ENCODE data around the gene SLC9A3. TPM values are rescaled to one million over a fixed set of nuclear protein-coding genes. Genes with fewer than 3 reads are reported as not detected.

SLC9A3 gene
- total RNA-seq, 4 donors from 2014 or later = 4.8 to 701 (median 183) TPM

- Histone ChIP-seq H3K4me1 (peaks cover 0 to 7% (median 0%) of the 10 kb centered on the region in 4 donors), H3K4me3 (no peak overlapping the region), H3K9me3 (no peaks in the 10 kb centered on the region), H3K36me3 (no peaks in the 10 kb centered on the region), H3K27ac (no peak overlapping the region), H3K27me3 (peaks cover 93% of the 10 kb centered on the region)
- DNase-seq = no peak
- in situ Hi-C loops (cut with MboI; ENCODE audit: low pct_ligation_motif_present in 1 of 4, low pct_unique_long_range_greater_than_20kb in 1 of 4, low sequenced_read_pairs in 3 of 4) = no loop called here
- WGBS, 2 donors (ENCODE audit: low coverage in 1 of 2) = 49 to 74% methylated on average over 4 to 25 of the region's 25 CpGs
- TF ChIP-seq POLR2AphosphoS5 (IDR thresholded peaks at IDR 0.05) = no peak
- TF ChIP-seq POLR2A (IDR thresholded peaks at IDR 0.05) = no peak
- TF ChIP-seq EP300 (IDR thresholded peaks at IDR 0.05; ENCODE audit: low read depth) = no peak
- TF ChIP-seq CTCF (IDR thresholded peaks at IDR 0.05) = no peak
- intact Hi-C loops (cut with DNase I; ENCODE audit: low total_unique reads) = no loop called here
Measured at GRCh38 chr5:531101-531748, 7.0 kb upstream of the SLC9A3 start.

GRCh38 chr5:530001-530955 lies 6.0 kb upstream of the SLC9A3 start:
- Histone ChIP-seq H3K36me3 (no peaks in the 10 kb centered on the region), H3K27ac (no peak overlapping the region), H3K4me3 (no peak overlapping the region), H3K9me3 (no peaks in the 10 kb centered on the region), H3K4me1 (peaks cover 0 to 7% (median 0%) of the 10 kb centered on the region in 4 donors), H3K27me3 (peaks cover 100% of the 10 kb centered on the region)
- in situ Hi-C loops (cut with MboI; ENCODE audit: low pct_ligation_motif_present in 1 of 4, low pct_unique_long_range_greater_than_20kb in 1 of 4, low sequenced_read_pairs in 3 of 4) = no loop called here
- DNase-seq = no peak
- TF ChIP-seq CTCF (IDR thresholded peaks at IDR 0.05) (no peak), EP300 (IDR thresholded peaks at IDR 0.05; ENCODE audit: low read depth) (no peak), POLR2A (IDR thresholded peaks at IDR 0.05) (no peak), POLR2AphosphoS5 (IDR thresholded peaks at IDR 0.05) (no peak)
- WGBS, 2 donors (ENCODE audit: low coverage in 1 of 2) = 67 to 69% methylated on average over 2 to 24 of the region's 24 CpGs
- intact Hi-C loops (cut with DNase I; ENCODE audit: low total_unique reads) = no loop called here

DNA sequence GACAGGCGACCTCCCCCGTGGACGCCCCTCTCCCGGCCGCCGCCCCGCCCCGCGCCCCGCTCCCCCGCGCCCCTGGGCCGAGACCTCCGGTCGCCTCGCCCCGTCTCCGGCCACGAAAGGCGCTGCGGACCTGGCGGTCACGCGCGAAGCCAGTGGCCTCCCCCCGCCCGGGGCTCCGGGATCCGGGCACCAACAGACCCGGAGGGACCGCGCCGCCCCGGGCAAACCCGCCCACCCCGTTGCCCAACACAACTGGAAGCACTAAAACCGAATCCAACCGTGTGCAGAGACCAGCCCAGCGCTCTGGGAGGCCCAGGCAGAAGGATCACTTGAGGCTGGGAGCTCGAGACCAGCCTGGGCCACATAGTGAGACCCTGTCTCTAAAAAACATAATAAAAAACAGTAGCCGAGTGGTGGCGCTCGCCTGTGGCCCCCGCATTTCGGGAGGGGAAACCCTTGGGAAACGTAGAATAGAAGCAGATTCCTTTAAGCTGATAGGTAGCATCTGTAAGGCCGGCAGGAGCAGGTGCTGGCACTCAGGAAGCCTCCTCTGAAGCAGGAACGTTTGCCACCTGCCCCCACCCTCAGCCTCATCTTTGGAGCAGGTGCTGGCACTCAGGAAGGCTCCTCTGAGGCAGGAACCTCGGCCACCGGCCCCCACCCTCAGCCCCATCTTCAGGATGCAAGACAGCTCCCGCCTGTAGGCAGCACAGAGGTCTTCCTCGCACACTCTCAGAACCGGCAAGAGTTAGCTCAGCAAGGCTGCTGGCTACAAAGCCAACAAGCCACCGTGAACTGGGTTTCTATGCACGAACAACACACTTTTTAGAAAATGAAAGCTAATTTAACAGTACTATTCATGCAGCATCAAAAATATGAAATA lies 4.6 kb upstream of the SLC9A3 start:
- peaks cover 100% of the 10 kb centered on the region for H3K27me3 ChIP-seq
- intact Hi-C loops (cut with DNase I; ENCODE audit: low total_unique reads) (no loop called here), in situ Hi-C loops (cut with MboI; ENCODE audit: low pct_ligation_motif_present in 1 of 4, low pct_unique_long_range_greater_than_20kb in 1 of 4, low sequenced_read_pairs in 3 of 4) (no loop called here)
- 25 to 36% methylated on average over 8 to 20 of the region's 55 CpGs for WGBS, 2 donors (ENCODE audit: low coverage in 1 of 2)
- no peak for TF ChIP-seq CTCF (IDR thresholded peaks at IDR 0.05)
- TF ChIP-seq EP300 (IDR thresholded peaks at IDR 0.05; ENCODE audit: low read depth) = no peak
- no peak for TF ChIP-seq POLR2A (IDR thresholded peaks at IDR 0.05)
- no peak for TF ChIP-seq POLR2AphosphoS5 (IDR thresholded peaks at IDR 0.05)
- no peak overlapping the region for H3K27ac ChIP-seq
- no peaks in the 10 kb centered on the region for H3K9me3 ChIP-seq
- no peaks in the 10 kb centered on the region for H3K36me3 ChIP-seq
- peak overlapping the region in 1 of 4 donors; percentile 12 for H3K4me3 ChIP-seq
- peaks cover 0 to 9% (median 6%) of the 10 kb centered on the region in 4 donors for H3K4me1 ChIP-seq
- no peak for DNase-seq

Measured in transverse colon (tissue), 4 donors.